GM23338 (cell line): ENCODE results near the gene COL8A1. TPM values are rescaled to one million over a fixed set of nuclear protein-coding genes. Genes with fewer than 3 reads are reported as not detected.

Source experiments
- ATAC-seq: fragments of 200-7000 bp; cut with Tn5 transposase; 3 replicates; pipeline ENCODE4 v1.9.1; 2020
- DNase-seq: peaks from one replicate; pipeline ENCODE4 v3.0.0-alpha.2; 2015; ENCODE audit warnings: low spot score
- H2AFZ ChIP-seq: fragments of 200-600 bp; sonication (generic); 2 replicates; pipeline ENCODE4 v1.8.0; 2016; ENCODE audit warnings: antibody characterized with exemption, mild to moderate bottlenecking, moderate library complexity
- H3F3A ChIP-seq: fragments of 200-600 bp; sonication (generic); replicated peaks from 2 replicates; pipeline ENCODE4 v1.8.0; 2017; ENCODE audit warnings: antibody characterized with exemption, mixed run types, low read depth
- H3K27ac ChIP-seq: fragments of 200-600 bp; sonication (generic); 2 replicates; pipeline ENCODE4 v1.6.1; 2016; ENCODE audit warnings: low read depth
- H3K27me3 ChIP-seq: fragments of 200-600 bp; sonication (generic); 2 replicates; pipeline ENCODE4 v1.8.0; 2016; ENCODE audit warnings: mild to moderate bottlenecking, mixed run types, moderate library complexity; ENCODE audit not compliant: insufficient read depth
- H3K36me3 ChIP-seq: fragments of 200-600 bp; sonication (generic); 2 replicates; pipeline ENCODE4 v1.8.0; 2016; ENCODE audit warnings: mild to moderate bottlenecking; ENCODE audit not compliant: insufficient read depth
- H3K4me1 ChIP-seq: fragments of 200-600 bp; sonication (generic); 2 replicates; pipeline ENCODE4 v1.8.0; 2016; ENCODE audit warnings: mild to moderate bottlenecking, moderate library complexity; ENCODE audit not compliant: insufficient read depth
- H3K4me2 ChIP-seq: fragments of 200-600 bp; sonication (generic); 2 replicates; pipeline ENCODE4 v1.7.1; 2017; ENCODE audit warnings: mixed run types
- H3K4me3 ChIP-seq: fragments of 200-600 bp; sonication (generic); 2 replicates; pipeline ENCODE4 v1.6.1; 2016; ENCODE audit warnings: mixed run types
- H3K79me2 ChIP-seq: fragments of 200-600 bp; sonication (generic); replicated peaks from 2 replicates; pipeline ENCODE4 v1.8.0; 2017; ENCODE audit warnings: mild to moderate bottlenecking; ENCODE audit not compliant: insufficient read depth
- H3K9me2 ChIP-seq: fragments of 200-600 bp; sonication (generic); 2 replicates; pipeline ENCODE4 v1.8.0; 2017; ENCODE audit not compliant: insufficient read depth
- H4K20me1 ChIP-seq: fragments of 200-600 bp; sonication (generic); replicated peaks from 2 replicates; pipeline ENCODE4 v1.8.0; 2017; ENCODE audit warnings: mild to moderate bottlenecking; ENCODE audit not compliant: insufficient read depth
- H3K27ac Mint-ChIP-seq: 2 replicates; pipeline ENCODE4 v1.8.0; 2020; ENCODE audit warnings: inconsistent platforms, mild to moderate bottlenecking, moderate library complexity, mixed read lengths
- H3K27me3 Mint-ChIP-seq: 3 replicates; pipeline ENCODE4 v1.8.0; 2022; ENCODE audit warnings: low read depth, mild to moderate bottlenecking, moderate library complexity, mixed read lengths, inconsistent platforms; ENCODE audit not compliant: insufficient read depth, poor library complexity
- H3K36me3 Mint-ChIP-seq: 3 replicates; pipeline ENCODE4 v1.8.0; 2021; ENCODE audit warnings: low read depth, mild to moderate bottlenecking, inconsistent platforms, moderate library complexity, mixed read lengths
- H3K4me1 Mint-ChIP-seq: 3 replicates; pipeline ENCODE4 v1.8.0; 2020; ENCODE audit warnings: mild to moderate bottlenecking, inconsistent platforms, mixed read lengths
- H3K4me3 Mint-ChIP-seq: 3 replicates; pipeline ENCODE4 v1.8.0; 2021; ENCODE audit warnings: moderate library complexity, mild to moderate bottlenecking, inconsistent platforms, mixed read lengths
- H3K9me3 Mint-ChIP-seq: 3 replicates; pipeline ENCODE4 v1.8.0; 2020; ENCODE audit warnings: moderate library complexity, mild to moderate bottlenecking, inconsistent platforms, mixed read lengths
- CREB1 ChIP-seq: fragments of 250-450 bp; sonication (Bioruptor Pico); IDR thresholded peaks from 2 replicates; pipeline ENCODE4 v1.5.0; 2020; ENCODE audit warnings: low read depth, mild to moderate bottlenecking, moderate library complexity
- CTCF ChIP-seq, 2 experiments: fragments of 200-600 bp in 1 of 2; sonication (generic) in 1 of 2; conservative IDR thresholded peaks; 2 replicates each; pipeline versions ENCODE4 v1.5.1 to v1.6.1; 2016 to 2017; ENCODE audit warnings: antibody characterized with exemption in 2 of 2, low read depth in 2 of 2, mild to moderate bottlenecking in 2 of 2, moderate library complexity in 1 of 2
- ETS1 ChIP-seq: IDR thresholded peaks from 2 replicates; pipeline ENCODE4 v1.6.1; 2016; ENCODE audit warnings: antibody characterized with exemption
- EZH2phosphoT487 ChIP-seq: fragments of 200-600 bp; sonication (generic); IDR thresholded peaks from one replicate; pipeline ENCODE4 v1.8.1; 2018; ENCODE audit warnings: antibody characterized with exemption; ENCODE audit not compliant: unreplicated experiment
- POLR2AphosphoS5 ChIP-seq: IDR thresholded peaks from 2 replicates; pipeline ENCODE4 v1.6.1; 2016; ENCODE audit warnings: antibody characterized with exemption, low read depth
- STAT1 ChIP-seq: IDR thresholded peaks from one replicate; pipeline ENCODE4 v1.6.1; 2016; ENCODE audit warnings: antibody characterized with exemption; ENCODE audit not compliant: unreplicated experiment
- ZNF114 ChIP-seq: fragments of 250-450 bp; sonication (Bioruptor Pico); IDR thresholded peaks from 2 replicates; pipeline ENCODE4 v1.5.0; 2020; ENCODE audit warnings: mild to moderate bottlenecking, moderate library complexity
- ZNF331 ChIP-seq: fragments of 250-450 bp; sonication (Bioruptor Pico); IDR thresholded peaks from 2 replicates; pipeline ENCODE4 v1.5.0; 2020; ENCODE audit warnings: low read depth, mild to moderate bottlenecking, moderate library complexity
- ZNF462 ChIP-seq: fragments of 250-450 bp; sonication (Bioruptor Pico); IDR thresholded peaks from 2 replicates; pipeline ENCODE4 v1.5.0; 2020; ENCODE audit warnings: mild to moderate bottlenecking, moderate library complexity
- polyA plus RNA-seq: library from polyadenylated mRNA; unstranded; fragments of >200 nt; fragmentation: Nextera tagmentation; extraction: Ambion mirVana; gene quantifications from 2 replicates; pipeline ENCODE4 v1.2.1, GENCODE V29; 2016
- total RNA-seq: library from RNA; depleted of rRNA; stranded (reverse); fragments of >200 nt; shearing (Covaris generic); gene quantifications from 2 replicates; pipeline ENCODE4 v1.2.3, GENCODE V29; 2014

Gene COL8A1
- total and polyA plus RNA-seq, 2 experiments from 2014 or later, result 0.26 to 0.97 TPM

DNA sequence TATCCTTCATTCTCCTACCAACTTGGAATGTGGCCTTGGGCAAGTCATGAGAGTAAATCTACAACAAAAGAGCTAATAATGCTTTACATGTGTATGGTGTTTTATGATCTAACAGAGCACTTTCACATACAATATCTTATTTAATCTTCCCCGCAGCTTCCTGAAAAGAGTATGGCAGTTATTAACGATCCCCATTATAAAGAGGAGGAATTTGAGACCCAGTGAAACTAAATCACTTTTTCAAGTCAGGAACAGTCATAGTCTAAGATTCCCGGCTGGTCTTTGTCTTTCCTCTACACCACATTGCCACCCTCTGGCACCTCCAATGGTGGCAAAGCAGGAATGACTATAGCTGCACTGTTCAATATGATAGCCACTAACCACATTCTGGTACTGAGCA is 109.5 kb downstream of the COL8A1 start:
- Histone ChIP-seq H4K20me1 (no peaks in the 10 kb centered on the region), H3K4me3 (no peak overlapping the region), H3K4me1 (no peaks in the 10 kb centered on the region), H3K9me2 (no peaks in the 10 kb centered on the region), H3K79me2 (no peaks in the 10 kb centered on the region), H3F3A (no peaks in the 10 kb centered on the region), H3K36me3 (no peaks in the 10 kb centered on the region), H2AFZ (no peak overlapping the region), H3K27me3 (no peaks in the 10 kb centered on the region), H3K27ac (no peak overlapping the region), H3K4me2 (no peak overlapping the region)
- ATAC-seq, result peak; percentile 50; the same call in 2 of the 3 replicates
- DNase-seq, result peak; percentile 28
- no peak overlapping the region for H3K4me3 Mint-ChIP-seq
- no peak for TF ChIP-seq EZH2phosphoT487
- no peak for TF ChIP-seq POLR2AphosphoS5
- TF ChIP-seq CTCF (conservative IDR thresholded peaks at IDR 0.05; ENCODE audit: low read depth in 2 of 2), result peak; percentile 33 to 66; a peak in 3 of 4 replicates
- no peak for TF ChIP-seq ZNF331 (CRISPR knock-in tag)
- no peaks in the 10 kb centered on the region for H3K27me3 Mint-ChIP-seq
- peaks cover 2% of the 10 kb centered on the region; the same call in 2 of the 3 replicates for H3K4me1 Mint-ChIP-seq
- no peak overlapping the region for H3K27ac Mint-ChIP-seq
- H3K36me3 Mint-ChIP-seq, result no peaks in the 10 kb centered on the region
- no peaks in the 10 kb centered on the region for H3K9me3 Mint-ChIP-seq

DNA sequence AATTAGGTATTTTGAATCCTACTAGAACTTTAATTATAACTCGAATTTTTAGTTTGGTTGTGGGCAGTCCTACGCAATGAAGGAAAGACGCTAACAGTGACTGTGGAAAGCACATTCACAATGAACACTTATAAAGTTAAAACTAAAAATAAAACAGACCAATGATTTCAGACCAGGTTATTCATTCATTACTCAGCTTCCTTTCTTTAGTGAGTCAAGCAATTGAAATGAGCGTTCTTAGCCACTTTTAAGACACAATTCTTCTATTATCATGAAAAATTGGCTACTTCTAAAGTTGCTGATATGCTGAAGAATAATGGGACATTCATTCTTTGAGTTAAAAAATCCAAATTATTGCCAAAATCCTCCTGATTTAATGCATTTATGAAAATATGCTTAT is 113.3 kb downstream of the COL8A1 start:
- Mint-ChIP-seq H3K4me1 (peaks cover 2% of the 10 kb centered on the region; the same call in 2 of the 3 replicates), H3K27me3 (peaks cover 2% of the 10 kb centered on the region), H3K27ac (no peak overlapping the region), H3K9me3 (no peaks in the 10 kb centered on the region), H3K36me3 (no peaks in the 10 kb centered on the region), H3K4me3 (no peak overlapping the region)
- no peak for ATAC-seq
- H2AFZ ChIP-seq, result no peak overlapping the region
- no peaks in the 10 kb centered on the region for H3F3A ChIP-seq
- H3K27me3 ChIP-seq, result no peaks in the 10 kb centered on the region
- no peaks in the 10 kb centered on the region for H3K36me3 ChIP-seq
- no peak overlapping the region for H3K27ac ChIP-seq
- no peaks in the 10 kb centered on the region for H3K79me2 ChIP-seq
- H3K4me1 ChIP-seq, result no peaks in the 10 kb centered on the region
- no peak overlapping the region for H3K4me2 ChIP-seq
- H4K20me1 ChIP-seq, result no peaks in the 10 kb centered on the region
- DNase-seq, result no peak
- no peaks in the 10 kb centered on the region for H3K9me2 ChIP-seq
- H3K4me3 ChIP-seq, result no peak overlapping the region
- TF ChIP-seq ZNF462, result no peak
- no peak for TF ChIP-seq STAT1
- no peak for TF ChIP-seq CTCF (conservative IDR thresholded peaks at IDR 0.05; ENCODE audit: low read depth in 2 of 2)
- no peak for TF ChIP-seq CREB1 (CRISPR knock-in tag)
- no peak for TF ChIP-seq ZNF114 (CRISPR knock-in tag)
- no peak for TF ChIP-seq ETS1
